Ecto neural progenitor cell (in vitro differentiated cells): ENCODE data around the gene KCNQ5.

Source experiments
- DNase-seq: peaks from one replicate; pipeline ENCODE4 v3.0.0-alpha.2; 2018; ENCODE audit warnings: low spot score

The KCNQ5 gene

GRCh38 chr6:72639920-72640614 lies 18.2 kb downstream of the KCNQ5 start:
- no peak for DNase-seq

GRCh38 chr6:72640615-72640930 lies 18.7 kb downstream of the KCNQ5 start:
- no peak for DNase-seq

GRCh38 chr6:72642435-72642834 lies 20.6 kb downstream of the KCNQ5 start:
- no peak for DNase-seq

GRCh38 chr6:72643214-72643613 lies 21.4 kb downstream of the KCNQ5 start:
- no peak for DNase-seq

GRCh38 chr6:72646604-72647485 lies 25.0 kb downstream of the KCNQ5 start:
- no peak for DNase-seq

- DNase-seq: no peak
Observed at GRCh38 chr6:72647489-72647888, 25.6 kb downstream of the KCNQ5 start.

GRCh38 chr6:72649032-72649984 lies 27.4 kb downstream of the KCNQ5 start:
- DNase-seq: no peak

GRCh38 chr6:72650081-72650745 lies 28.3 kb downstream of the KCNQ5 start:
- DNase-seq: no peak

GRCh38 chr6:72651174-72651573 lies 29.3 kb downstream of the KCNQ5 start:
- no peak for DNase-seq

- no peak for DNase-seq
Observed at GRCh38 chr6:72651967-72652956, 30.4 kb downstream of the KCNQ5 start.

- no peak for DNase-seq
Observed at GRCh38 chr6:72653026-72653425, 31.2 kb downstream of the KCNQ5 start.

- DNase-seq: no peak
Observed at GRCh38 chr6:72654071-72654621, 32.3 kb downstream of the KCNQ5 start.

- DNase-seq: no peak
Observed at GRCh38 chr6:72657407-72658197, 35.7 kb downstream of the KCNQ5 start.

- DNase-seq: no peak
Observed at GRCh38 chr6:72659754-72660153, 37.9 kb downstream of the KCNQ5 start.

GRCh38 chr6:72661411-72661810 lies 39.5 kb downstream of the KCNQ5 start:
- no peak for DNase-seq

- DNase-seq: no peak
Observed at GRCh38 chr6:72665599-72665998, 43.7 kb downstream of the KCNQ5 start.

- DNase-seq: no peak
Observed at GRCh38 chr6:72669324-72669723, 47.5 kb downstream of the KCNQ5 start.

GRCh38 chr6:72672906-72673305 lies 51.0 kb downstream of the KCNQ5 start:
- DNase-seq: no peak

GRCh38 chr6:72674842-72675241 lies 53.0 kb downstream of the KCNQ5 start:
- no peak for DNase-seq
